Bronchial epithelial cell (primary cell): ENCODE data around the gene GEMIN7. TPM values are rescaled to one million over a fixed set of nuclear protein-coding genes. Genes with fewer than 3 reads are reported as not detected.
"Not testable (repeated sequence)": the region's sequence is repeated elsewhere in the genome, so short reads cannot be mapped to it uniquely, and the experiment has no call there.

Experiments used
- DNase-seq: peaks from one replicate; pipeline ENCODE4 v3.0.0-alpha.2; 2010; ENCODE audit warnings: low read depth
- FAIRE-seq: peaks from 2 replicates; lab custom pipeline; 2011; peaks lifted over from hg19 to GRCh38; lab: Jason Lieb, UNC
- H3K27me3 ChIP-seq: 2 replicates; pipeline ENCODE4 v1.5.1; 2011; ENCODE audit warnings: low read length; ENCODE audit not compliant: control insufficient read depth, insufficient read depth
- H3K36me3 ChIP-seq: 2 replicates; pipeline ENCODE4 v1.5.1; 2011; ENCODE audit warnings: low read length; ENCODE audit not compliant: control insufficient read depth, insufficient read depth
- H3K4me3 ChIP-seq: 2 replicates; pipeline ENCODE4 v1.5.1; 2011; ENCODE audit warnings: mild to moderate bottlenecking, low read depth, low read length, control low read depth
- total RNA-seq: library from RNA; depleted of rRNA; stranded (reverse); fragments of >200 nt; gene quantifications from 2 replicates; pipeline ENCODE4 v1.2.1, GENCODE V29; 2014
- TF ChIP-seq, protein P1 (sequence below): IDR thresholded peaks from 2 replicates; pipeline ENCODE4 v1.5.1; 2011; ENCODE audit warnings: mild to moderate bottlenecking, moderate library complexity, low read length, control low read depth, inconsistent platforms; ENCODE audit not compliant: insufficient read depth, severe bottlenecking

GEMIN7 gene
- total RNA-seq, 1 donor from 2014 or later: 23.2 TPM

- TF ChIP-seq, protein P1, sequence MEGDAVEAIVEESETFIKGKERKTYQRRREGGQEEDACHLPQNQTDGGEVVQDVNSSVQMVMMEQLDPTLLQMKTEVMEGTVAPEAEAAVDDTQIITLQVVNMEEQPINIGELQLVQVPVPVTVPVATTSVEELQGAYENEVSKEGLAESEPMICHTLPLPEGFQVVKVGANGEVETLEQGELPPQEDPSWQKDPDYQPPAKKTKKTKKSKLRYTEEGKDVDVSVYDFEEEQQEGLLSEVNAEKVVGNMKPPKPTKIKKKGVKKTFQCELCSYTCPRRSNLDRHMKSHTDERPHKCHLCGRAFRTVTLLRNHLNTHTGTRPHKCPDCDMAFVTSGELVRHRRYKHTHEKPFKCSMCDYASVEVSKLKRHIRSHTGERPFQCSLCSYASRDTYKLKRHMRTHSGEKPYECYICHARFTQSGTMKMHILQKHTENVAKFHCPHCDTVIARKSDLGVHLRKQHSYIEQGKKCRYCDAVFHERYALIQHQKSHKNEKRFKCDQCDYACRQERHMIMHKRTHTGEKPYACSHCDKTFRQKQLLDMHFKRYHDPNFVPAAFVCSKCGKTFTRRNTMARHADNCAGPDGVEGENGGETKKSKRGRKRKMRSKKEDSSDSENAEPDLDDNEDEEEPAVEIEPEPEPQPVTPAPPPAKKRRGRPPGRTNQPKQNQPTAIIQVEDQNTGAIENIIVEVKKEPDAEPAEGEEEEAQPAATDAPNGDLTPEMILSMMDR: no peak
- no peak for FAIRE-seq
- Histone ChIP-seq H3K27me3 (no peaks in the 10 kb centered on the region), H3K36me3 (peaks cover 1% of the 10 kb centered on the region), H3K4me3 (no peak overlapping the region)
- no peak for DNase-seq
Measured at GRCh38 chr19:45101806-45102205, 22.7 kb downstream of the GEMIN7 start.

DNA sequence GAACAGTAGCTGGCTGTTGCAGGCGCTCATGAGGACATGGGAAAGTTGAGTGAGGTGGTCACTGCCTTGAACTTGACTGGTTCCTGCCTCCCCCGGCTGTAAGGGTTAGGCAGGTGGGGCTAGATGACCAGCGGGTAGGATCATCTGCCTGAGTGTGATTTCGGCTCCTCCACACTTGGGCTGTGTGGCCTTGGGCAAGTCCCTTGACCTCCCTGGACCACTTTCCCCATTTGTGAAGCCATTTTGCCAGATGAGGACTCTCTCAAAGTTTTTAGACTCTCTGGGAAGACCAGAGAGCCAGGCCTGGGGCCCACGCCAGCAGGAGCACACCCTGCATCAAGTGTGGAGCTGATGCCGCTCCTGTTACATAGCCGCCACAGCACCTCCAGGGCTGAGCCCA lies 23.4 kb downstream of the GEMIN7 start:
- Histone ChIP-seq H3K27me3 (no peaks in the 10 kb centered on the region), H3K4me3 (no peak overlapping the region), H3K36me3 (peaks cover 1% of the 10 kb centered on the region)
- FAIRE-seq: no peak
- TF ChIP-seq, protein P1: no peak
- no peak for DNase-seq

- DNase-seq (no peak), FAIRE-seq (peak; percentile 91)
- Histone ChIP-seq H3K36me3 (peaks cover 1% of the 10 kb centered on the region), H3K27me3 (no peaks in the 10 kb centered on the region), H3K4me3 (no peak overlapping the region)
- TF ChIP-seq, protein P1: no peak
Measured at GRCh38 chr19:45103156-45103507, 24.1 kb downstream of the GEMIN7 start.

- Histone ChIP-seq H3K27me3 (no peaks in the 10 kb centered on the region), H3K36me3 (peaks cover 1% of the 10 kb centered on the region), H3K4me3 (no peak overlapping the region)
- no peak for FAIRE-seq
- no peak for DNase-seq
- TF ChIP-seq, protein P1: no peak
Measured at GRCh38 chr19:45103508-45104319, 24.7 kb downstream of the GEMIN7 start.

GRCh38 chr19:45104658-45105349 lies 25.7 kb downstream of the GEMIN7 start:
- TF ChIP-seq, protein P1: no peak
- Histone ChIP-seq H3K36me3 (peaks cover 2% of the 10 kb centered on the region), H3K27me3 (no peaks in the 10 kb centered on the region), H3K4me3 (no peak overlapping the region)
- DNase-seq: no peak
- FAIRE-seq: peak; percentile 64

DNA sequence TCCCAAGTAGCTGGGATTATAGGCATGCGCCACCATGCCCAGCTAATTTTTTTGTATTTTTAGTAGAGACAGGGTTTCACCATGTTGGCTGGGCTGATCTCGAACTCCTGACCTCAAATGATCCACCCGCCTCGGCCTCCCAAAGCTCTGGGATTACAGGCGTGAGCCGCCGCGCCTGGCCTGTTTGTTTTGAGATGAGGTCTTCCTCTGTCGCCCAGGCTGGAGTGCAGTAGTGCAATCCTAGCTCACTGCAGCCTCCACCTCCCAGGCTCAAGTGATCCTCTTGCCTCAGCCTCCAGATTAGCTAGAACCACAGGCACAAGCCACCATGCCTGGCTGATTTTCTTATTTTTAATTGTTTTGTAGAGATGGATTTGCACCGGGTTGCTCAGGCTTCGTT lies 27.3 kb downstream of the GEMIN7 start:
- not testable (repeated sequence) for H3K36me3 ChIP-seq, H3K27me3 ChIP-seq, FAIRE-seq, DNase-seq, H3K4me3 ChIP-seq
